GM18867 (cell line): ENCODE results near the gene NXPE4.

ENCODE experiments used
- ATAC-seq: cut with Tn5 transposase; IDR thresholded peaks from one replicate; pipeline ENCODE4 v1.9.1; 2021; ENCODE audit warnings: mild to moderate bottlenecking, moderate library complexity; ENCODE audit not compliant: unreplicated experiment

The NXPE4 gene

DNA sequence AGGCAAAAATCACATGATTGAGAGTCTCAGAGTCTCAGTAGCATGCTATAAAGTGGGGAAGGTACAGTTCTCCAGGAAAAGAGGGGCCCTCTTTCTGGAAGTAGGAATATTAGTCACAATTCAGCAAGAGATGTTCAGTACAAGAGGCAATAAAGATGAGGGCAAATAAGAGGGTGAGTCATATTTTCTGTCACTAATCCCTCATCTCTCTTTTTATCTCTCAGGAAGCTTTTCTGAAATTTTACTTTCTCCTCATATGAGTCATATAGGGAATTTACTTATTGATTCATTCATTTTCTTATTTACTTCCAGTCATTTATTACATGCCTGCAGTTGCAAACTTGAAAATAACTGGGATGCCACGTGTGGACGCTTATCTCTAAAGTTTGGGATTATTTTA is 32.5 kb downstream of the NXPE4 start:
- ATAC-seq: no peak

DNA sequence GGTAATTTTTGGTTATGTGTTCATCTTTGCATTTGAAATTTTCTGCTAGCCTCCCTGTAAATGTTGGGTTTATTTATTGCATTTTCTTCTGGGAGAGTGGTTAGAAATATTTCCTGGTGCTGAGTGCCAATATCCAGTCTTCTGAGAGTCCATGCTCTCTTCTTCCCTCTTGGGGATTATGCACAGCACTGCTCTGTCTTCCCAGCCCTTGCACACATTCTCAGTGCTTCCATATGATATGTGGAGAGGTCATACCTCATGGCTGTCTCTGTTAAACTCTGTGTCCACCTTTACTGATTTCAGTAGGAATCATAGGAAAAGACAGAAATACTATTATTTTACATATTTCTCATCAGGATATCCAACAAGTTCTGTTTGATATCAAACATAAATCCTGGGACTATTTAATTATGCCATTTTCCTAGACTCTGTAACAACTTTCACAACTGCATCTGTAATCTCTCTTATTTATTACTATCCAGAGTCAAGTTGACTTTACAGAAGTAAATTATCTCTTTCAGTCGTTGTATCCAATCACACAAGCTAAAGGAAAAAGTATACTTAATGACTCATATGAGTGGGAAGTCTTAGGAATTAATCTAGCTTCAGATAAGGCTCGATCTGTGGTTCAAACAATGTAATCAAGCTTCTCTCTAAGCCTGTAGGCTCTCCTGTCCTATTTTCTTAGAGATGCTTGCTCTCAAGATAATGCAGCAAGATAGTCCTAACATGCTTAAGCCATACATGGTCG is 33.2 kb downstream of the NXPE4 start:
- no peak for ATAC-seq

GRCh38 chr11:114559425-114560310 is 35.9 kb downstream of the NXPE4 start, which contains the start of gene NXPE1:
Gene NXPE1 (minus strand): TSS chr11:114559881. CDS start chr11:114551201, 8,680 bp downstream.
- no peak for ATAC-seq

- no peak for ATAC-seq
These were observed 39.5 kb downstream of the NXPE4 start for GRCh38 chr11:114556135-114556534.

- ATAC-seq: no peak
These were observed 41.9 kb downstream of the NXPE4 start for GRCh38 chr11:114553642-114554041.

GRCh38 chr11:114551060-114551459 is 44.5 kb downstream of the NXPE4 start:
- ATAC-seq: no peak

DNA sequence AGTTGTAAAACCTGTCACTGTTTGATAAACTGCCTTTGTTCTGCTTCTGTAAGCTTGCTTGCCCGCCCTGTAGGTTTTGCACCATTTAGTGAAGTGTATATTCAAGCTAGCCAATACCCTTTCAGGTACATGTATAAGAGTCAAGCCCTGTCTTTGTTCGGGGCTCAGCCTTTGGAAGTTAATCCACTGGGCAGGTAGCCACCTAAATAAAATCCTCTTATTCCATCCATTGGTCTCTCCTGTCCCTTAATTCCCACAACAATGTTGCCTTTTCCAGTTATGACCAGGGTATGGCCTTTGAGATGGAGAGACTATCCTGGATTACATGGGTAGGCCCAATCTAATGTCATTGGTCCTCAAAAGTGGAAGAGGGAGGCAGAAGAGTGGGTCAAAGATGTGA is 69.9 kb downstream of the NXPE4 start:
- ATAC-seq: no peak

DNA sequence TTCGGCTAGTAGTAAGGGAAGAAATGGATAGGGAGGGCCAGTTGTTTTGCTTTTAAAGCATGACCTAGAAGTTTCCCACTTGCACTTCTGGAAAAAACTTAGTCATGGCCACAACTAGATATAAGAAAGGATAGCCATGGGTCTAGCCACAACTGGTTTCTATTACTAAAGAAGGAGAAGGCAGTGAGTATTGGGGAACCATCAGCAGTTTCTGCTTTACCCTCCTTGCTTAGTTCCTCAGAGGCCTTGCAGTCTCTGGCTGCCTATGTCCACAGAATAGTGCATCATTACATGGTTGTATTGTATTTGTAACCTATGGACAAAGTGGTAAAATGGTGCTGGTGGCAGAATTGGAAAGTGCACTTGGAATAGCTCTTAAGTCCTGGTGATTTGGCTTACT is 71.5 kb downstream of the NXPE4 start:
- ATAC-seq: no peak

DNA sequence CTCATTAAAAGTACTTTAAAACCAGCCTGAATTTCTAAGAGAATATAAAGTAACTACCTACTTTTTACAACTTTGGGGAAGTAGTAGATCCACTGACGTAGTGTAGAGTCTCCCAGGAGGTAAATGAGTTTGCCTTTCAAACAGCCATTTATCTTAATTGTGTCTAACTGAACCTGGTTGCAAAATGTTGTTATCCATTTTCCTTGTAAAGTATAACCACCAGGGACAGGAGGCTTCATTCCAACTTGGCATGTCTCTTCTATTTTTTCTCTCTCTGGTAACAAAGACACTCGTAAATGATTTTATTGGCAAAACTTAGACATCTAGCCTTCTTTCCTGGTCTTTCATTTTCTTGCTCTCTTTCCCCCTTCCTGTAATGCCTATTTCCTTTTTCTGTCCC is 72.8 kb downstream of the NXPE4 start:
- no peak for ATAC-seq
